Measurements from ENCODE around the gene MAB21L3. TPM values are rescaled to one million over a fixed set of nuclear protein-coding genes. Genes with fewer than 3 reads are reported as not detected.

Gene MAB21L3
- total RNA-seq, 1 donor from 2014 or later, result 0.18 TPM

- H3K27ac Mint-ChIP-seq (ENCODE audit: unreplicated experiment), result no peak overlapping the region
Measured at GRCh38 chr1:116131170-116131569, 20.0 kb downstream of the MAB21L3 start.

GRCh38 chr1:116131866-116132605, 20.8 kb downstream of the MAB21L3 start:
- Mint-ChIP-seq H3K27ac (ENCODE audit: unreplicated experiment) (no peak overlapping the region), H3K27me3 (ENCODE audit: unreplicated experiment) (no peaks in the 10 kb centered on the region), H3K4me1 (ENCODE audit: unreplicated experiment) (no peaks in the 10 kb centered on the region), H3K9me3 (ENCODE audit: unreplicated experiment) (no peaks in the 10 kb centered on the region), H3K36me3 (ENCODE audit: low read depth, unreplicated experiment) (no peaks in the 10 kb centered on the region), H3K4me3 (ENCODE audit: unreplicated experiment) (no peak overlapping the region)
- no peak for TF ChIP-seq CTCF (IDR thresholded peaks at IDR 0.05; ENCODE audit: unreplicated experiment)
- no peak for DNase-seq (ENCODE audit: low spot score)

More at GRCh38 chr1:116131170-116131569, 20.0 kb downstream of the MAB21L3 start:
- Mint-ChIP-seq H3K4me1 (ENCODE audit: unreplicated experiment) (no peaks in the 10 kb centered on the region), H3K4me3 (ENCODE audit: unreplicated experiment) (no peak overlapping the region), H3K9me3 (ENCODE audit: unreplicated experiment) (no peaks in the 10 kb centered on the region), H3K36me3 (ENCODE audit: low read depth, unreplicated experiment) (no peaks in the 10 kb centered on the region), H3K27me3 (ENCODE audit: unreplicated experiment) (no peaks in the 10 kb centered on the region)
- no peak for DNase-seq (ENCODE audit: low spot score)
- TF ChIP-seq CTCF (IDR thresholded peaks at IDR 0.05; ENCODE audit: unreplicated experiment), result no peak

GRCh38 chr1:116133696-116134475, 22.7 kb downstream of the MAB21L3 start:
- Mint-ChIP-seq H3K36me3 (ENCODE audit: low read depth, unreplicated experiment) (peaks cover under 1% of the 10 kb centered on the region), H3K9me3 (ENCODE audit: unreplicated experiment) (no peaks in the 10 kb centered on the region), H3K27ac (ENCODE audit: unreplicated experiment) (no peak overlapping the region), H3K4me3 (ENCODE audit: unreplicated experiment) (no peak overlapping the region), H3K27me3 (ENCODE audit: unreplicated experiment) (no peaks in the 10 kb centered on the region), H3K4me1 (ENCODE audit: unreplicated experiment) (no peaks in the 10 kb centered on the region)
- no peak for DNase-seq (ENCODE audit: low spot score)
- TF ChIP-seq CTCF (IDR thresholded peaks at IDR 0.05; ENCODE audit: unreplicated experiment), result peak; percentile 16

GRCh38 chr1:116134476-116134773, 23.2 kb downstream of the MAB21L3 start:
- Mint-ChIP-seq H3K27me3 (ENCODE audit: unreplicated experiment) (no peaks in the 10 kb centered on the region), H3K36me3 (ENCODE audit: low read depth, unreplicated experiment) (peaks cover 5% of the 10 kb centered on the region), H3K27ac (ENCODE audit: unreplicated experiment) (no peak overlapping the region), H3K4me1 (ENCODE audit: unreplicated experiment) (no peaks in the 10 kb centered on the region), H3K9me3 (ENCODE audit: unreplicated experiment) (no peaks in the 10 kb centered on the region), H3K4me3 (ENCODE audit: unreplicated experiment) (no peak overlapping the region)
- no peak for DNase-seq (ENCODE audit: low spot score)
- TF ChIP-seq CTCF (IDR thresholded peaks at IDR 0.05; ENCODE audit: unreplicated experiment), result no peak

GRCh38 chr1:116138277-116138792, 27.1 kb downstream of the MAB21L3 start:
- DNase-seq (ENCODE audit: low spot score), result no peak
- Mint-ChIP-seq H3K9me3 (ENCODE audit: unreplicated experiment) (no peaks in the 10 kb centered on the region), H3K4me1 (ENCODE audit: unreplicated experiment) (no peaks in the 10 kb centered on the region), H3K27ac (ENCODE audit: unreplicated experiment) (peak overlapping the region; percentile 30), H3K36me3 (ENCODE audit: low read depth, unreplicated experiment) (peaks cover 5% of the 10 kb centered on the region), H3K4me3 (ENCODE audit: unreplicated experiment) (no peak overlapping the region), H3K27me3 (ENCODE audit: unreplicated experiment) (no peaks in the 10 kb centered on the region)
- TF ChIP-seq CTCF (IDR thresholded peaks at IDR 0.05; ENCODE audit: unreplicated experiment), result no peak

Data from endothelial cell (in vitro differentiated cells).